ENCODE results near the gene CAD. TPM values are rescaled to one million over a fixed set of nuclear protein-coding genes. Genes with fewer than 3 reads are reported as not detected.

The CAD gene
- total RNA-seq, 1 donor from 2014 or later = 85.1 TPM

DNA sequence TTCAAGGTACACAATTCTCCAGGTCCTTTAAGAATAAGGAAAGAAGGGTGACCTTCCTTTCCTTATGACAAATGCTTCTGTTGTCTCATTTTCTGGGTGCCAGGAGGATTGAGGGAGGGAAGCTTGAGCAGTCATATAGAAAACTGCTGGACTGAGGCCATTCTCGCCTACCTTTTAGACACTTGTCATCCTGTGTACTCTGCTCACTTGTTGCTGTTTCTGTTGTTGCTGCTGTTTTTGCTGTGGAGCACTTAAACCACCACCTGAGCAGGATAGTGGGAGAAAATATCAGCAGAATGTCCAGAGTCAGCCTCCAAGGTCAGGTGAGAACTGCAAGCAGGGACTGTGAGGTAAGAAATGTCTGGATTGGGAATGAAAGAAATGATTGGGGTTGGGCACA is 60.8 kb downstream of the CAD start:
- Mint-ChIP-seq H3K9me3 (no peaks in the 10 kb centered on the region), H3K27ac (no peak overlapping the region), H3K36me3 (no peaks in the 10 kb centered on the region), H3K4me1 (ENCODE audit: unreplicated experiment) (no peaks in the 10 kb centered on the region), H3K4me3 (no peak overlapping the region), H3K27me3 (peaks cover 73% of the 10 kb centered on the region)
- DNase-seq (ENCODE audit: extremely low spot score, unreplicated experiment) = no peak
- TF ChIP-seq CTCF (conservative IDR thresholded peaks at IDR 0.05) = no peak

DNA sequence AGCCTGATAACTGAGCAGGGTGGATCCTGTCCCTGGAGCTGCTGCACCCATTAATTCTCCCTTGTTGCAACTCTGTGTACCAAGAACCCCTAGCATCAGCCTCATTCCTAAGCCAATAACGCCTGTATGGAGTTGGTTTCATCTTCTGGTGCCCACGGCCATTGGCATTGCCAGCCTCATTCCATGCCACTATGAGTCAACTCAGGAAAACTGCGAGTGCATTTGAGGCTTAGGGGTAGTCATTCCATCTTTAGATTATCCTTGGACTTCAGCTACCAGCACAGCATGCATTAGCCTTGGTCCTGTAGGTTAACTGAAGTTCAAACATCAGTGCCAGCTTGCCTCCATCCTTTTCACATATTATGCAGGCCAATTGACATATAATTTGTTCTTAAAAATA is 63.7 kb downstream of the CAD start:
- Mint-ChIP-seq H3K27me3 (peaks cover 80% of the 10 kb centered on the region), H3K27ac (no peak overlapping the region), H3K36me3 (no peaks in the 10 kb centered on the region), H3K4me1 (ENCODE audit: unreplicated experiment) (no peaks in the 10 kb centered on the region), H3K9me3 (no peaks in the 10 kb centered on the region), H3K4me3 (no peak overlapping the region)
- DNase-seq (ENCODE audit: extremely low spot score, unreplicated experiment) = no peak
- TF ChIP-seq CTCF (conservative IDR thresholded peaks at IDR 0.05) = no peak

DNA sequence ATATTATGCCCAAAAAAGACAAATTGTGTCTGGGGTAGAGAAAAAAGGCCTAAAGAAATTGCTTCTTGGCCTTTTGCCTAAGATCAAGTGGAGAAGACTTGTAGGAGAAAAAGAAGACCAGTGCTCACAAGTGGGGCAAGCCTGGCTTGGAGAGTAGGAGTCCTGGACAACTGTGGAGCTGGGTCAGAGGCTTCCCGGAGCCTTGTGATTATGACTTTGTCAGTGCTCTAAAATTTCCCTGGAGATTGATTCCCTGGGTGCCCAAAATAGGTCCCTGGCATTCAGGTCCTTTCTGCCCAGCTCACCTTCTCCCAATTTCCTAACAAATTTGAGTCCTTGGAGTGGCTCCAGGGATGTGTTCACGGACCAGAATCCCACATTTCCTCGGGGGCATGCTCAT is 64.3 kb downstream of the CAD start:
- Mint-ChIP-seq H3K4me3 (no peak overlapping the region), H3K27me3 (peaks cover 78% of the 10 kb centered on the region), H3K4me1 (ENCODE audit: unreplicated experiment) (no peaks in the 10 kb centered on the region), H3K27ac (no peak overlapping the region), H3K36me3 (no peaks in the 10 kb centered on the region), H3K9me3 (no peaks in the 10 kb centered on the region)
- no peak for TF ChIP-seq CTCF (conservative IDR thresholded peaks at IDR 0.05)
- DNase-seq (ENCODE audit: extremely low spot score, unreplicated experiment) = no peak

- Mint-ChIP-seq H3K27me3 (peaks cover 79% of the 10 kb centered on the region), H3K27ac (no peak within 1 kb of the TSS), H3K4me1 (ENCODE audit: unreplicated experiment) (no peaks in the 10 kb centered on the region), H3K36me3 (no peaks in the 10 kb centered on the region), H3K4me3 (no peak within 1 kb of the TSS), H3K9me3 (no peaks in the 10 kb centered on the region)
- DNase-seq (ENCODE audit: extremely low spot score, unreplicated experiment) = no peak
- TF ChIP-seq CTCF (conservative IDR thresholded peaks at IDR 0.05) = no peak
Observed at GRCh38 chr2:27281855-27282559, 64.8 kb downstream of the CAD start, which contains the start of gene TRIM54. TSS of gene TRIM54 (plus strand) at chr2:27282429. CDS start at chr2:27282732, 303 bp downstream.

- Mint-ChIP-seq H3K36me3 (no peaks in the 10 kb centered on the region), H3K27me3 (peaks cover 81% of the 10 kb centered on the region), H3K4me1 (ENCODE audit: unreplicated experiment) (no peaks in the 10 kb centered on the region), H3K9me3 (no peaks in the 10 kb centered on the region), H3K27ac (no peak overlapping the region), H3K4me3 (no peak overlapping the region)
- TF ChIP-seq CTCF (conservative IDR thresholded peaks at IDR 0.05) = no peak
- DNase-seq (ENCODE audit: extremely low spot score, unreplicated experiment) = no peak
Observed at GRCh38 chr2:27282892-27283291, 65.7 kb downstream of the CAD start.
